Tibial nerve (tissue), 3 donors: ENCODE measurements around the gene PLA2G2F.
A peak's percentile ranks its signal among the peaks of the same experiment; 100 is the strongest.

Experiments used
- CTCF ChIP-seq, 5 experiments: fragments of 200-600 bp in 3 of 5; fragments of 450-650 bp in 2 of 5; sonication (generic) in 3 of 5; IDR thresholded peaks; one replicate each; pipeline ENCODE4 v1.5.1; 2016 to 2019; ENCODE audit warnings: antibody characterized with exemption in 5 of 5, mild to moderate bottlenecking in 3 of 5, moderate library complexity in 2 of 5
- POLR2A ChIP-seq, 2 donors: fragments of 450-650 bp; IDR thresholded peaks; one replicate each; pipeline ENCODE4 v1.6.1; 2017; ENCODE audit warnings: antibody characterized with exemption in 2 of 2, mild to moderate bottlenecking in 2 of 2, moderate library complexity in 2 of 2

DNA sequence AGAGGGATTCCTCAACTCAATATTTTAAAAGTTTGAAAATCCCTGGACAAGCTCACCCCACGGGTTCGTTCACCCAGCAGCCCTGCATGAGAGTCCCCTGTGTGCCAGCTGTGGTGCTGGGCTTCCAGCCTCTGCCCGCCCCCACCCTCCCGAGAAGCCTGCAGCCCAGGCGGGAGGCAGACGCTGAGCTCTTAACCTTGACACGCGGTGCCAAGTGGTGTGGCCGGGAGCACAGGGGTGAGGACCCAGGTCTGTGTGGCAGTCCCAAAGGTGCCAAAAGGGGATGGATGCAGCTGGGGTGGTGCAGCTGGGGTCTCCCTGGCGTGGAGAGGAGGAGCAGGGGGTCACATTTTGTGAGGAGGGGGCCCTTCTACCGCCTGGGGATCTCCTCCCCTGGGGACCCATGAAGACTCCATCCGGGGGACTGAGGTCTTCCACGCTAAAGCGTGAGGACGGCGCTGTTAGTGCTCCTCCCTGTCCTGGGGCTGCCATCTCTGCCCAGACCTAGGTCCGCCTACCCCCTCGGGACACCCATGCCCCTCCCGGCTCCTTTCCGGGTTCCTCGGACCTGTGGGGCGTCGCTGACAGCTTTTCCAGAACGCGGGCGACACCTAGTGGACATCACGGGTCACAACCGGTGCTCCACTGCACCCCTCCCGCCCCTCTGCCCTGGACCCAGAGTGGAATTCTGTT is 12.9 kb downstream of the PLA2G2F start:
- TF ChIP-seq CTCF (IDR thresholded peaks at IDR 0.05): peak; percentile 89 to 96 (median 94)
- no peak for TF ChIP-seq POLR2A (IDR thresholded peaks at IDR 0.05)
